Measurements from ENCODE around the gene PRKCZ.

GRCh38 chr1:2106659-2107405, 56.6 kb downstream of the PRKCZ start:
- TF ChIP-seq POLR2AphosphoS5 (IDR thresholded peaks at IDR 0.05) (no peak), CTCF (IDR thresholded peaks at IDR 0.05) (no peak), POLR2A (IDR thresholded peaks at IDR 0.05; ENCODE audit: low read depth) (no peak)

All from esophagus muscularis mucosa (tissue), 3 donors.